Erythroblast (primary cell): Measurements from ENCODE around the gene HBZ.
"Not testable (repeated sequence)": the region's sequence is repeated elsewhere in the genome, so short reads cannot be mapped to it uniquely, and the experiment has no call there.

ENCODE experiments used
- DNase-seq, 2 experiments: peaks; one replicate each; lab custom pipeline; 2025; lab: John Stamatoyannopoulos, UW
- GATA1 ChIP-seq: IDR thresholded peaks from 2 replicates; pipeline ENCODE4 v1.6.1; 2011; ENCODE audit warnings: low read depth, mild to moderate bottlenecking, control low read depth, low read length, moderate library complexity
- POLR2A ChIP-seq: IDR thresholded peaks from 2 replicates; pipeline ENCODE4 v1.6.1; 2011; ENCODE audit warnings: mild to moderate bottlenecking, low read length

Gene HBZ

GRCh38 chr16:188674-189073, 36.2 kb downstream of the HBZ start:
- DNase-seq, result peak; percentile 36 to 47
- no peak for TF ChIP-seq POLR2A
- TF ChIP-seq GATA1, result no peak

GRCh38 chr16:189604-190186, 37.3 kb downstream of the HBZ start:
- no peak for DNase-seq
- TF ChIP-seq POLR2A (no peak), GATA1 (no peak)

GRCh38 chr16:191831-192230, 39.4 kb downstream of the HBZ start:
- no peak for DNase-seq
- TF ChIP-seq GATA1 (no peak), POLR2A (no peak)

- DNase-seq, result no peak
- no peak for TF ChIP-seq GATA1
- TF ChIP-seq POLR2A, result no peak
Measured at GRCh38 chr16:192686-193085, 40.2 kb downstream of the HBZ start.

- TF ChIP-seq POLR2A, result no peak
- TF ChIP-seq GATA1, result no peak
- DNase-seq, result no peak
Measured at GRCh38 chr16:193441-193840, 41.0 kb downstream of the HBZ start.

GRCh38 chr16:194516-194915, 42.1 kb downstream of the HBZ start:
- no peak for TF ChIP-seq GATA1
- TF ChIP-seq POLR2A, result no peak
- DNase-seq, result no peak

- DNase-seq, result no peak
- TF ChIP-seq POLR2A (no peak), GATA1 (no peak)
Measured at GRCh38 chr16:200388-200787, 47.9 kb downstream of the HBZ start.

- no peak for DNase-seq
- TF ChIP-seq POLR2A (no peak), GATA1 (no peak)
Measured at GRCh38 chr16:203246-203645, 50.8 kb downstream of the HBZ start.

- not testable (repeated sequence) for DNase-seq
Measured at GRCh38 chr16:204046-204445, 51.6 kb downstream of the HBZ start.
